ES-I3 (cell line): ENCODE measurements around the gene ANKS6.

Experiments used
- H3K36me3 ChIP-seq: 2 replicates; pipeline ENCODE4 v1.6.1; 2013; ENCODE audit warnings: mild to moderate bottlenecking, low read length, control low read depth, moderate library complexity; ENCODE audit not compliant: insufficient read depth
- H3K4me1 ChIP-seq: 2 replicates; pipeline ENCODE4 v1.6.1; 2013; ENCODE audit warnings: mild to moderate bottlenecking, control low read depth, low read length; ENCODE audit not compliant: insufficient read depth
- H3K9ac ChIP-seq: 2 replicates; pipeline ENCODE4 v1.6.1; 2013; ENCODE audit warnings: low read depth, mild to moderate bottlenecking, low read length, moderate library complexity
- H3K9me3 ChIP-seq: 2 replicates; pipeline ENCODE4 v1.6.1; 2013; ENCODE audit warnings: mild to moderate bottlenecking, low read length, moderate library complexity; ENCODE audit not compliant: control insufficient read depth, insufficient read depth

ANKS6 gene

GRCh38 chr9:98826716-98827115 lies 30.4 kb upstream of the ANKS6 start:
- no peak overlapping the region for H3K9ac ChIP-seq
- H3K36me3 ChIP-seq: no peaks in the 10 kb centered on the region
- H3K9me3 ChIP-seq: no peaks in the 10 kb centered on the region
- no peaks in the 10 kb centered on the region for H3K4me1 ChIP-seq

- Histone ChIP-seq H3K4me1 (no peaks in the 10 kb centered on the region), H3K9me3 (no peaks in the 10 kb centered on the region), H3K36me3 (no peaks in the 10 kb centered on the region), H3K9ac (no peak overlapping the region)
Observed at GRCh38 chr9:98825414-98825813, 29.1 kb upstream of the ANKS6 start.

DNA sequence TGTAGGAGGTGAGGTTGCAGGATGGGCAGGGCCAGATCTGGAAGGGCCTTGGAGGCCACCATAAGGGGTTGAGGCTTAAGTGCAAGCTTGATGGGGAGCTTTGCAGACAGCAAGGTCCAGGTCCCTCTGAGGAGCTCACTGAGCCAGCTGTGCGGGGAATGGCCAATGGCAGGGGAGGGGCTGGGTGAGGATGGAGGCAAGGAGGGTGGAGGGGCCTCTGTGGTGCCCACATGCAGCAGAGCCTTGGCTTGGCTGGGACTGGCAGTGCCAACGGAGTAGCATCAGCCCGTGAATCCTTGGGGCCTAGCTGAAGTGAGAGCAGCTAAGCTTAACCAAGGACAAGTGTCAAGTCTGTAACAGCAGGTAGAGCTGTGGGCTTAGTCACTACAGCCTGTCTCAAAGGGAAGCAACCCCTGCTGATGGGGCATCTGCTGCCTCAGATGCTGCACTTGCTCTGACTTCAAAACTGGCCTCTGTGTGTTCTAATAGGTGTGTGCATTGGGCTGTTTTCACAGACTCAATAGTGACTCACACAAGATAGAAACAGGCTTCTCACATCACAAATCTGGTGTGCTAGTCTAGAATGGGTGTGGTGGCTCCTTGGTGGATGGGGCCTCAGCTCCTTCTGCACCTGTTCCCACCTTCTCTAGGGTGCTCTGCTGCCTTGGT lies 27.4 kb upstream of the ANKS6 start:
- Histone ChIP-seq H3K9ac (no peak overlapping the region), H3K36me3 (no peaks in the 10 kb centered on the region), H3K4me1 (no peaks in the 10 kb centered on the region), H3K9me3 (no peaks in the 10 kb centered on the region)

GRCh38 chr9:98822661-98823060 lies 26.3 kb upstream of the ANKS6 start:
- H3K36me3 ChIP-seq: no peaks in the 10 kb centered on the region
- no peaks in the 10 kb centered on the region for H3K4me1 ChIP-seq
- no peaks in the 10 kb centered on the region; the same call in 1 of the 2 replicates for H3K9me3 ChIP-seq
- H3K9ac ChIP-seq: no peak overlapping the region

DNA sequence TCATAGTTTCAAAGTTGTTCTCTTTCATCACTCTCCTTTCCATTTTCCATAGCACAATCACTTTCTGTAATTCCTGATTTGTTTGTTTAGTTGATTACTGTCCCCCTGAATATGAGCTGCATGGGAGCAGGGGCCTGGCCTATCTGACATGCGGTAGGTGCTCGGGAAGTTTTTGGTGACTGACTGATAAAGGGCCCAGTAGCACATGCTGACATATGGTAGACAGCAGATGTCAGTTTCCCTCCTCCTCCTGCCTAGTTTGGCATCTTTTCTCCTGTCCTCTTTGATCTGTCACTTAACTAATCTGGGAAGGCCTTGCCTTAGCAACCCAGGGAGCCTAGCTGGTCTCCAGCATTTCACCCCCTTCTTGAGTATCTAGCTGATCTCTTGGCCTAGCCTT lies 25.5 kb upstream of the ANKS6 start:
- no peaks in the 10 kb centered on the region for H3K4me1 ChIP-seq
- H3K9ac ChIP-seq: no peak overlapping the region
- H3K36me3 ChIP-seq: no peaks in the 10 kb centered on the region

GRCh38 chr9:98819231-98819630 lies 22.9 kb upstream of the ANKS6 start:
- no peaks in the 10 kb centered on the region for H3K4me1 ChIP-seq
- no peaks in the 10 kb centered on the region for H3K36me3 ChIP-seq
- no peak overlapping the region for H3K9ac ChIP-seq
- H3K9me3 ChIP-seq: no peaks in the 10 kb centered on the region; the same call in 1 of the 2 replicates

More for the DNA sequence above, 25.5 kb upstream of the ANKS6 start:
- no peaks in the 10 kb centered on the region; the same call in 1 of the 2 replicates for H3K9me3 ChIP-seq

GRCh38 chr9:98818764-98819163 lies 22.4 kb upstream of the ANKS6 start:
- H3K36me3 ChIP-seq: no peaks in the 10 kb centered on the region
- H3K9ac ChIP-seq: no peak overlapping the region
- H3K4me1 ChIP-seq: no peaks in the 10 kb centered on the region
- no peaks in the 10 kb centered on the region; the same call in 1 of the 2 replicates for H3K9me3 ChIP-seq

- H3K9me3 ChIP-seq: no peaks in the 10 kb centered on the region; the same call in 1 of the 2 replicates
- no peak overlapping the region for H3K9ac ChIP-seq
- H3K36me3 ChIP-seq: no peaks in the 10 kb centered on the region
- no peaks in the 10 kb centered on the region for H3K4me1 ChIP-seq
Observed at GRCh38 chr9:98815391-98815951, 19.1 kb upstream of the ANKS6 start.

DNA sequence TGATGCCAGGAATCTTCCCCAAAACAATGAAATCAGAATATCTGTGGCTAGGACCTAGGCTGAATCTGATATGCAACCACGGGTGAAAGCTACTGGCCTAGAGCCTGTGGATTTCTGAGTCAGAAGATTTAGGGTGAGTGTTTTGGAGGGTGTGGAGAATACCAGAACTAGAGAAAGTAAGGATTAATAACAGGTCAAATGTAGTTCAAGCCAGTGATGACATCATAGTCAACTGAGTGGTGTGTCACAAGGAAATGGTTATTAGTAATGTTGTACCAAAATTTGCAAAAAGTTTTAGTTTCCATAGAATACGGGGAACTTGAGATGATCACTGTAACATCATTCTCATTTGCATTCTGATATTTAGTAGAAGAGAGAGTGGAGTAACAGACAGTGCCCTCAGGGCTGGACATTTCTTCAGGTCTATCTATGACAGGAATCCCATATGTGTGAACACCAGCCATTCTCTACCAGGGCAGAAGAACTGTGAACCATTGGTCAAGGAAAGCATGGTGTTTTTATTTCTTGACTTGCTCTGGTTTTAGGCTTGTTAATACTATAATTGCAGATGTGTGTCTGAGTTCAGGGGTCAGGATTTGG lies 14.8 kb upstream of the ANKS6 start:
- no peak overlapping the region for H3K9ac ChIP-seq

DNA sequence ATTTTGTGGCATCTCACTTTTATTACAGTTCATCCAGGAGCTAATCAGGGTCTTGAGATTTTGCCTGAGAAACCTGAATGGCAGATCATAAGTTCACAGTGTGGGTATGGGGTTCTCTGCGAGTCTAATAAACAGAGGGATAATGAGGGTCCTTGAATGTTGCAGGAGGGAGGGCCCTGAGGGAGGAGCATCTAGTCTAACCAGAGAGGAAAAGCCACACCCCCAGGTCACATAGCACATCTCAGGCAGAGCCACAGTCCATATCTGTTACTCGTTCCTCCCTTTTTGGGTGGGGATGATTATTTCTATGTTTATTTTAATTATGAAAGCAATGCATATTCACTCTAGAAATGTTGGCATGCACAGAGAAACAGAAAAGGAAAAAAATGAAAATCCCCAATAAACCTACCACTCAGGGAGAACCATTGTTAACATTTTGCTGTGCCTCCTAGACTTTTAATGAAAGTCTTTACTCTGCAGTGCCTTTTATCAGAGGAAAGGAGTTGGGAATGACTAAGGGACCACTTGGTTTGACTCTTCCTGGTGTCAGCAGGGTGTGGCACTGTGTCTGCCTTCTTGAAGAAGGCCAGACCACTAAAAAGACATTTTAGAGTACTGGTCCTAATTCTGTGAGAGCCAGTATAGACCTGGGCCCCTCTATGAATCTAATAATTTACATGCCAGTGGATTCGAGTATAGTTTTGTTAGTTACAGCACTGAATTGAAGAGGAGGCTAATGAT lies 13.9 kb upstream of the ANKS6 start:
- Histone ChIP-seq H3K9me3 (no peaks in the 10 kb centered on the region), H3K4me1 (0 out of 2 replicates have a peak, but pooled peaks cover 4% of the 10 kb centered on the region), H3K36me3 (no peaks in the 10 kb centered on the region), H3K9ac (no peak overlapping the region)

More for the DNA sequence above, 14.8 kb upstream of the ANKS6 start:
- Histone ChIP-seq H3K36me3 (no peaks in the 10 kb centered on the region), H3K4me1 (0 out of 2 replicates have a peak, but pooled peaks cover 4% of the 10 kb centered on the region), H3K9me3 (no peaks in the 10 kb centered on the region)

DNA sequence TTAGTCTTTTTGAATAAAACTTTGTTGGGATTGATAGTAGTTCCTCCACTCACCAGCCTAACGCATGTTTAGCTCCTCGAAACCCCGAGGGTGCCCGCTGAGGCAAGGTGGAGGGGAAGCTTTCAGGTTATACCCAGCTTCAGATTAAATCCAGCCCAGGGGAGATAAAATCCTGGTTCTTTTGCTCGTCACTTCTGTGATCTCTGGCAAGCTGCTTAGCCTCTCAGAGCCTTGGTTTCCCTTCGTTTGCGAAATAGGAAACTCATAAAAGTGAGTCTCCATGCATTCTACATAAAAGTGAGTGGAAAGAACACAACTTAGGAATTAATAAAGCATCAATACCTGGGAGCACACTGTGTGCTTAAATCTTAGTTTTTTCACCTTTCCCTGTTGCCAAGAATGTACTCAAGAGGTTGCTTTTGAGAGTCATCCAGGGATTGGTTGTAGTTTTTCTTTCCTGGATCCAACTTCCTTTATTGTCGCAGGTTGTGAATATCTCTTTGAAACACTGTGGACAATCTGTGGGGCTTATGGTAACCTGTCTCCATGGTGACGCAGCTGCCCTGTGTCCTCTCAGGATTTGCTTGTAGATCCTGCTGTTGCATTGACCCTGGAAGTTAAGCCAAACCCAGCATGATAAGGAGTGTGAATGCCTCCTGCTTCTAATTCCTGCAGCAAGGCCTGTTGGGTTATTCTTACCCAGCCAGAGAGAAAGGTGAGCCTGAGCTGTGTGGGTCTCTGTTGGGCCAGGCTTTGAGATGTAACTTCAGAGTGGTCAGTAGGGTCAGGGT lies 13.2 kb upstream of the ANKS6 start:
- Histone ChIP-seq H3K9ac (no peak overlapping the region), H3K4me1 (0 out of 2 replicates have a peak, but pooled peaks cover 4% of the 10 kb centered on the region), H3K9me3 (no peaks in the 10 kb centered on the region), H3K36me3 (no peaks in the 10 kb centered on the region)

DNA sequence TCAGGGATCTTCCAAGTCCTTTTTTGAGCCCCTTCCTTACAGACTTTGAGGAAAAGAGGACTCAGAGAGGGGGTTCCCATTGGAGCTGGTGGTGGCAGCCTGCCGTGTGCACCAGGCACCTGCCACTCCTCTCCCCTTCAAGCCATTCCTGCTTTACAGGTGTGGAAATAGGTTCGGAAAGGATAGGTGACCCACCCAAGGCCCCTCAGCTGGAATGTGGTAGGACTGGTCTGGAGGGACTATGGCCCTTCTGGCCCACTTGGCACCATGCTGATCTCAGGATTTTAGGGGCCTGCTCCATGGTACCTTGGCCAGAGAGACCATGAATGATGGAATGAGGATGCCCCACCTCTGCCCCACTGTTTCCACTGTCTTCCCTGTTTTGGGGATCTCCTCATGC lies 12.5 kb upstream of the ANKS6 start:
- Histone ChIP-seq H3K9me3 (no peaks in the 10 kb centered on the region), H3K9ac (no peak overlapping the region), H3K36me3 (no peaks in the 10 kb centered on the region), H3K4me1 (0 out of 2 replicates have a peak, but pooled peaks cover 4% of the 10 kb centered on the region)

DNA sequence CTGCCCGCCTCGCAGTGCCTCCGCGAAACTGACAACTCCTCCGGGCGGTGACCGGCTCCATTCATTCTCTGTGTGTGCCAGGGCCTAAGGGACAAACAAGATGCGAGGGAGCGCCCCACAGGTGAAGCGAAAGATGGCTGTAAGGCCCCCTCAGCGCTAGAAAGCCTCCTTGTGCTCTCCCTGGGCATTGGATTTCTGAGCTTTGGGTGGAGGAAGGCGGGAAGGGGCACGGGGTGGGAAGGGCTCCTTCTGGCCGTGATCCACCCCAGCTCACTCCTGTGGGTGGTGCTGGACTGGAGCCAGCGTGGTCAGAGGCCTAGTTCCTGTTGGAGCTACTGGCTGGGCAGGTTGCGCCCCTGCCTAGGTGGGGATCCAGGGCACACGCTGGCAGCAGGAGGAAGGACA lies 12.1 kb upstream of the ANKS6 start:
- Histone ChIP-seq H3K4me1 (0 out of 2 replicates have a peak, but pooled peaks cover 4% of the 10 kb centered on the region), H3K9me3 (no peaks in the 10 kb centered on the region), H3K9ac (peak overlapping the region; percentile 67; the same call in 1 of the 2 replicates), H3K36me3 (no peaks in the 10 kb centered on the region)

DNA sequence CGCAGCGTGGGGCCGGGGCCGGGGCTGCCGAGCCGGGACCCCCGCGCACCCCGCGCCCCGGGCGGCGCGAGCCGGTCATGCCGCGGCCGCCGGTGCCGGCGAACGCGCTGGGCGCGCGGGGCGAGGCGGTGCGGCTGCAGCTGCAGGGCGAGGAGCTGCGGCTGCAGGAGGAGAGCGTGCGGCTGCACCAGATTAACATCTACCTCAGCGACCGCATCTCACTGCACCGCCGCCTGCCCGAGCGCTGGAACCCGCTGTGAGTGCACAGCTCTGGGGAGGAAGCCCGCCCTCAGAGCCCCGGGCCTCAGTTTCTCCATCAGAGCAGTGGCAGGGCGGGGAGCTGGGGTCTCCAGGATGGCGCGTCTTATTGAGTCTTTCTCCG lies 11.4 kb upstream of the ANKS6 start:
- H3K36me3 ChIP-seq: no peaks in the 10 kb centered on the region
- H3K4me1 ChIP-seq: 0 out of 2 replicates have a peak, but pooled peaks cover 4% of the 10 kb centered on the region
- H3K9me3 ChIP-seq: no peaks in the 10 kb centered on the region
- peak overlapping the region; percentile 67; the same call in 1 of the 2 replicates for H3K9ac ChIP-seq
